Fibroblast of villous mesenchyme (primary cell): ENCODE measurements around the gene SPATA17. TPM values are rescaled to one million over a fixed set of nuclear protein-coding genes. Genes with fewer than 3 reads are reported as not detected.

ENCODE experiments used
- DNase-seq: peaks from one replicate; pipeline ENCODE4 v3.0.0-alpha.2; 2010; ENCODE audit warnings: low read depth
- H3K4me3 ChIP-seq: 2 replicates; pipeline ENCODE4 v1.5.1; 2011; ENCODE audit warnings: low read depth, mild to moderate bottlenecking, low read length
- total RNA-seq: library from RNA; depleted of rRNA; stranded (reverse); fragments of >200 nt; gene quantifications from 2 replicates; pipeline ENCODE4 v1.2.3, GENCODE V29; 2012
- TF ChIP-seq, protein P1 (sequence below): IDR thresholded peaks from 2 replicates; pipeline ENCODE4 v1.5.1; 2012; ENCODE audit warnings: low read depth, mild to moderate bottlenecking, low read length; ENCODE audit not compliant: insufficient read depth

The SPATA17 gene
- total RNA-seq, 1 donor: 0.86 TPM

- H3K4me3 ChIP-seq: no peak overlapping the region
- DNase-seq: no peak
- TF ChIP-seq, protein P1, sequence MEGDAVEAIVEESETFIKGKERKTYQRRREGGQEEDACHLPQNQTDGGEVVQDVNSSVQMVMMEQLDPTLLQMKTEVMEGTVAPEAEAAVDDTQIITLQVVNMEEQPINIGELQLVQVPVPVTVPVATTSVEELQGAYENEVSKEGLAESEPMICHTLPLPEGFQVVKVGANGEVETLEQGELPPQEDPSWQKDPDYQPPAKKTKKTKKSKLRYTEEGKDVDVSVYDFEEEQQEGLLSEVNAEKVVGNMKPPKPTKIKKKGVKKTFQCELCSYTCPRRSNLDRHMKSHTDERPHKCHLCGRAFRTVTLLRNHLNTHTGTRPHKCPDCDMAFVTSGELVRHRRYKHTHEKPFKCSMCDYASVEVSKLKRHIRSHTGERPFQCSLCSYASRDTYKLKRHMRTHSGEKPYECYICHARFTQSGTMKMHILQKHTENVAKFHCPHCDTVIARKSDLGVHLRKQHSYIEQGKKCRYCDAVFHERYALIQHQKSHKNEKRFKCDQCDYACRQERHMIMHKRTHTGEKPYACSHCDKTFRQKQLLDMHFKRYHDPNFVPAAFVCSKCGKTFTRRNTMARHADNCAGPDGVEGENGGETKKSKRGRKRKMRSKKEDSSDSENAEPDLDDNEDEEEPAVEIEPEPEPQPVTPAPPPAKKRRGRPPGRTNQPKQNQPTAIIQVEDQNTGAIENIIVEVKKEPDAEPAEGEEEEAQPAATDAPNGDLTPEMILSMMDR: no peak
Observed at GRCh38 chr1:217770918-217771317, 139.8 kb downstream of the SPATA17 start.

DNA sequence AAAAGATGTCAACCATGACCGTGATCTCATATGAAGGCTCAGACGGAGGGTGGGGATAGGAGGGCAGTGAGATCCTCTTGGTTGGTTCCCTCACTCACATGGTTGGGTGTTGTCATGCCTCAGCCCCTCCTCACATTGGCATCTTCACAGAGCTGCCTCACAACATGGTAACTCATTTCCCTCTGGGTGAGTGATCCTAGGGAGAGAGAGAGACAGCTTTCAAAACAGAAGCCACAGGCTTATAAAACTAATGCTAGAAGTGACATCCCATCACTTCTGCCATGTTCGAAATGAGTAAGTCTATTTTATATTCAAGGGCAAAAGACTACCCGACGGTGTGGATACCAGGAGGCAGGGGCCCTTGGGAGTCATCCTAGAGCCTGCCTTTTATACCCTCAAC is 145.5 kb downstream of the SPATA17 start:
- no peak for DNase-seq
- TF ChIP-seq, protein P1: no peak
- H3K4me3 ChIP-seq: no peak overlapping the region

- peak; percentile 2 for DNase-seq
- no peak overlapping the region for H3K4me3 ChIP-seq
- TF ChIP-seq, protein P1: no peak
Observed at GRCh38 chr1:217781056-217781455, 149.9 kb downstream of the SPATA17 start.

- DNase-seq: no peak
- TF ChIP-seq, protein P1: no peak
- no peak overlapping the region for H3K4me3 ChIP-seq
Observed at GRCh38 chr1:217791091-217791490, 159.9 kb downstream of the SPATA17 start.

DNA sequence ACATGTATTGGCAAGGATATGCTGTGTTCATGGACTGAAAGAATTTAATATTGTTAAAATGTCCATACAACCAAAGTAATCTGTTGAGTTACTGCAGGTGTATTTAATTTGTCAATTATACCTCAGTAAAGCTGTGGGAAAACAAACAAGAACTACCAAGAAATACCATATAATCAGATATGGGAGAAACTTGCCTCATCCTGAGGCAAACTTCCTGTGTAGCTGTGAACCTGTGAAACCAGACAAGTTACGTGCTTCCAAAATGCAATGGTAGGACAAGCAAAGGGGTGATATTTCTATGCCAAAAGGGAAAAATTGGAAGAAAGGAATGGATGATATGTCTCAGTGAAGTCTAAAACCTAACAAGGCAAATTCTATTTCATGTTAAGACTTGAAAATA is 174.6 kb downstream of the SPATA17 start:
- TF ChIP-seq, protein P1: no peak
- no peak overlapping the region for H3K4me3 ChIP-seq

GRCh38 chr1:217812175-217812574 is 181.0 kb downstream of the SPATA17 start:
- no peak overlapping the region for H3K4me3 ChIP-seq
- TF ChIP-seq, protein P1: no peak
- no peak for DNase-seq

More for the DNA sequence above, 174.6 kb downstream of the SPATA17 start:
- DNase-seq: no peak

DNA sequence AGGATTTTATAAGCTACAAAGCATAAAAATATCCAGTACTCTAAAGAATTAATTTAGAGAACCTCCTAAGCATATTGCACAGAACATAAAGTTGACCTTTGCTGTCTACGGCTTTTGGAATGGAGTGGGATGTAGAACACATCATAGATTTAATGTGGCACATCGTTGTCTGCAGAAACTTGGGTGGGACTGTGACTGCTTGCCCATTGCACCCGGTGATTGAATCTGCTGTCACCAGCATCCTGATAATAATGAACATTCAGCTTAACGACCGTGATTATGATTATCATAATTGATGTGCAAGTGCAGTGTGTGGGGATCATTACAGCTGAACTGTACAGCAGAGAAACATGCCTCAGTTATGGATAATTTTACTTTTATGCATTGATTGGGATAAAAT is 181.9 kb downstream of the SPATA17 start:
- TF ChIP-seq, protein P1: no peak
- no peak for DNase-seq

More for the DNA sequence above, 181.9 kb downstream of the SPATA17 start:
- no peak overlapping the region for H3K4me3 ChIP-seq
